ENCODE data around the gene RXRB. TPM values are rescaled to one million over a fixed set of nuclear protein-coding genes. Genes with fewer than 3 reads are reported as not detected.

RXRB gene
- total RNA-seq, 1 donor from 2014 or later: 28.5 TPM

- peak; percentile 73 for DNase-seq
Observed at GRCh38 chr6:33197431-33198048, 2.9 kb downstream of the RXRB start.

GRCh38 chr6:33195304-33196165, 4.9 kb downstream of the RXRB start:
- DNase-seq: no peak

GRCh38 chr6:33194431-33194979, 6.0 kb downstream of the RXRB start:
- no peak for DNase-seq

GRCh38 chr6:33193619-33194018, 6.8 kb downstream of the RXRB start:
- no peak for DNase-seq

- DNase-seq: peak; percentile 65
Observed at GRCh38 chr6:33192671-33193602, 7.5 kb downstream of the RXRB start.

- peak; percentile 46 for DNase-seq
Observed at GRCh38 chr6:33192105-33192646, 8.3 kb downstream of the RXRB start, which contains the start of gene COL11A2. Gene COL11A2 (minus strand): TSS chr6:33192467. CDS start chr6:33192240, 227 bp downstream.

GRCh38 chr6:33191383-33192104, 8.9 kb downstream of the RXRB start:
- DNase-seq: peak; percentile 63

GRCh38 chr6:33190504-33191107, 9.9 kb downstream of the RXRB start:
- DNase-seq: no peak

GRCh38 chr6:33189625-33190448, 10.6 kb downstream of the RXRB start:
- no peak for DNase-seq

GRCh38 chr6:33189164-33189563, 11.3 kb downstream of the RXRB start:
- DNase-seq: no peak

- DNase-seq: no peak
Observed at GRCh38 chr6:33187809-33188208, 12.7 kb downstream of the RXRB start.

- no peak for DNase-seq
Observed at GRCh38 chr6:33185654-33186187, 14.7 kb downstream of the RXRB start.

- no peak for DNase-seq
Observed at GRCh38 chr6:33185190-33185589, 15.3 kb downstream of the RXRB start.

GRCh38 chr6:33183071-33183683, 17.3 kb downstream of the RXRB start:
- no peak for DNase-seq

- DNase-seq: no peak
Observed at GRCh38 chr6:33181141-33181540, 19.3 kb downstream of the RXRB start.

GRCh38 chr6:33178755-33179475, 21.6 kb downstream of the RXRB start:
- no peak for DNase-seq

- DNase-seq: peak; percentile 51
Observed at GRCh38 chr6:33177552-33178446, 22.7 kb downstream of the RXRB start.
